Ascending aorta (tissue), 2 donors: Measurements from ENCODE around the gene ST6GALNAC6. TPM values are rescaled to one million over a fixed set of nuclear protein-coding genes. Genes with fewer than 3 reads are reported as not detected.

ENCODE experiments used
- DNase-seq, 2 donors: peaks; one replicate each; pipeline ENCODE4 v3.0.0-alpha.2; 2019; ENCODE audit warnings: low spot score in 2 of 2
- H3K27ac ChIP-seq, 2 donors: fragments of 200-600 bp; sonication (generic); one replicate each; pipeline ENCODE4 v1.5.1; 2016 to 2017; ENCODE audit warnings: mild to moderate bottlenecking in 1 of 2
- H3K27me3 ChIP-seq: fragments of 200-600 bp; sonication (generic); one replicate; pipeline ENCODE4 v1.5.1; 2017
- H3K36me3 ChIP-seq, 2 donors: fragments of 200-600 bp; sonication (generic); one replicate each; pipeline ENCODE4 v1.5.1; 2016
- H3K4me1 ChIP-seq, 2 donors: fragments of 200-600 bp; sonication (generic); one replicate each; pipeline ENCODE4 v1.5.1; 2016 to 2017; ENCODE audit warnings: mild to moderate bottlenecking in 1 of 2
- H3K4me3 ChIP-seq, 2 donors: fragments of 200-600 bp; sonication (generic); one replicate each; pipeline ENCODE4 v1.5.1; 2016 to 2017; ENCODE audit warnings: mild to moderate bottlenecking in 1 of 2
- H3K9me3 ChIP-seq, 2 donors: fragments of 200-600 bp; sonication (generic); one replicate each; pipeline ENCODE4 v1.5.1; 2016
- CTCF ChIP-seq, 3 experiments: fragments of 200-600 bp in 2 of 3; fragments of 450-650 bp in 1 of 3; sonication (generic) in 2 of 3; IDR thresholded peaks; one replicate each; pipeline ENCODE4 v1.5.1; 2016 to 2019; ENCODE audit warnings: antibody characterized with exemption in 3 of 3, mild to moderate bottlenecking in 1 of 3, moderate library complexity in 1 of 3
- intact Hi-C: fragments of 100-400 bp; cut with DNase I; formaldehyde crosslinking; loops from one replicate; pipeline ENCODE4 v1.15.1; 2023
- total RNA-seq: library from RNA; depleted of rRNA; stranded (reverse); fragments of >200 nt; gene quantifications from one replicate; pipeline ENCODE4 v1.1.0, GENCODE V29; 2016

The ST6GALNAC6 gene
- total RNA-seq, 1 donor from 2014 or later: 172 TPM

GRCh38 chr9:127892831-127893230 lies 6.6 kb downstream of the ST6GALNAC6 start:
- Histone ChIP-seq H3K4me3 (no peak overlapping the region), H3K36me3 (peaks cover 75 to 78% of the 10 kb centered on the region in 2 donors), H3K27ac (no peak overlapping the region), H3K27me3 (no peaks in the 10 kb centered on the region), H3K9me3 (no peaks in the 10 kb centered on the region), H3K4me1 (peaks cover 10 to 13% of the 10 kb centered on the region in 2 donors)
- intact Hi-C loops: no loop called here
- TF ChIP-seq CTCF (IDR thresholded peaks at IDR 0.05): no peak
- no peak for DNase-seq

GRCh38 chr9:127890053-127890452 lies 9.3 kb downstream of the ST6GALNAC6 start:
- Histone ChIP-seq H3K27ac (no peak overlapping the region), H3K27me3 (no peaks in the 10 kb centered on the region), H3K4me1 (peaks cover 0 to 4% of the 10 kb centered on the region in 2 donors), H3K36me3 (peaks cover 79 to 89% of the 10 kb centered on the region in 2 donors), H3K4me3 (no peak overlapping the region), H3K9me3 (no peaks in the 10 kb centered on the region)
- DNase-seq: no peak
- no peak for TF ChIP-seq CTCF (IDR thresholded peaks at IDR 0.05)
- intact Hi-C loops: no loop called here

GRCh38 chr9:127887792-127888191 lies 11.6 kb downstream of the ST6GALNAC6 start:
- no peak for TF ChIP-seq CTCF (IDR thresholded peaks at IDR 0.05)
- H3K27ac ChIP-seq: no peak overlapping the region
- intact Hi-C loops: no loop called here
- no peak overlapping the region for H3K4me3 ChIP-seq
- H3K27me3 ChIP-seq: no peaks in the 10 kb centered on the region
- H3K36me3 ChIP-seq: peaks cover 57 to 66% of the 10 kb centered on the region in 2 donors
- H3K4me1 ChIP-seq: peaks cover 0 to 11% of the 10 kb centered on the region in 2 donors
- H3K9me3 ChIP-seq: no peaks in the 10 kb centered on the region
- DNase-seq: no peak

GRCh38 chr9:127886401-127886972 lies 12.9 kb downstream of the ST6GALNAC6 start:
- TF ChIP-seq CTCF (IDR thresholded peaks at IDR 0.05): no peak
- peak overlapping the region in 1 of 2 donors; percentile 63 for H3K27ac ChIP-seq
- no peak overlapping the region for H3K4me3 ChIP-seq
- no peaks in the 10 kb centered on the region for H3K9me3 ChIP-seq
- no peaks in the 10 kb centered on the region for H3K27me3 ChIP-seq
- intact Hi-C loops: no loop called here
- DNase-seq: no peak
- H3K36me3 ChIP-seq: peaks cover 50 to 60% of the 10 kb centered on the region in 2 donors
- peaks cover 0 to 11% of the 10 kb centered on the region in 2 donors for H3K4me1 ChIP-seq

GRCh38 chr9:127885508-127886281 lies 13.7 kb downstream of the ST6GALNAC6 start:
- Histone ChIP-seq H3K36me3 (peaks cover 43 to 52% of the 10 kb centered on the region in 2 donors), H3K27ac (peak overlapping the region; percentile 59 to 63), H3K9me3 (no peaks in the 10 kb centered on the region)

More at GRCh38 chr9:127885508-127886281, 13.7 kb downstream of the ST6GALNAC6 start:
- no peak for DNase-seq
- Histone ChIP-seq H3K27me3 (no peaks in the 10 kb centered on the region), H3K4me1 (peaks cover 0 to 11% of the 10 kb centered on the region in 2 donors), H3K4me3 (no peak overlapping the region)
- intact Hi-C loops: no loop called here
- TF ChIP-seq CTCF (IDR thresholded peaks at IDR 0.05): no peak
